ENCODE results near the gene ULK4.
"Not testable (repeated sequence)": the region's sequence is repeated elsewhere in the genome, so short reads cannot be mapped to it uniquely, and the experiment has no call there.

ULK4 gene

GRCh38 chr3:41961751-41962679 lies at the start of gene ULK4:
Gene ULK4 (minus strand): TSS chr3:41962103. CDS start chr3:41954759, 7,344 bp downstream.
- peak; percentile 85 for DNase-seq

GRCh38 chr3:42010530-42010929 lies 48.6 kb upstream of the ULK4 start:
- peak; percentile 75 for DNase-seq

- DNase-seq, result no peak
Observed at GRCh38 chr3:42009456-42009855, 47.6 kb upstream of the ULK4 start.

- no peak for DNase-seq
Observed at GRCh38 chr3:42007785-42008184, 45.9 kb upstream of the ULK4 start.

- no peak for DNase-seq
Observed at GRCh38 chr3:42005401-42005800, 43.5 kb upstream of the ULK4 start.

GRCh38 chr3:42002790-42003189 lies 40.9 kb upstream of the ULK4 start:
- no peak for DNase-seq

GRCh38 chr3:42001777-42002176 lies 39.9 kb upstream of the ULK4 start:
- no peak for DNase-seq

GRCh38 chr3:41999909-42000308 lies 38.0 kb upstream of the ULK4 start:
- DNase-seq, result no peak

GRCh38 chr3:41997702-41998550 lies 36.0 kb upstream of the ULK4 start:
- no peak for DNase-seq

- no peak for DNase-seq
Observed at GRCh38 chr3:41991437-41991836, 29.5 kb upstream of the ULK4 start.

GRCh38 chr3:41989518-41989917 lies 27.6 kb upstream of the ULK4 start:
- DNase-seq, result no peak

- no peak for DNase-seq
Observed at GRCh38 chr3:41987627-41988026, 25.7 kb upstream of the ULK4 start.

- DNase-seq, result no peak
Observed at GRCh38 chr3:41986561-41986960, 24.7 kb upstream of the ULK4 start.

- no peak for DNase-seq
Observed at GRCh38 chr3:41985018-41985417, 23.1 kb upstream of the ULK4 start.

- DNase-seq, result not testable (repeated sequence)
Observed at GRCh38 chr3:41983091-41983490, 21.2 kb upstream of the ULK4 start.

- not testable (repeated sequence) for DNase-seq
Observed at GRCh38 chr3:41977401-41977800, 15.5 kb upstream of the ULK4 start.

GRCh38 chr3:41975416-41976103 lies 13.7 kb upstream of the ULK4 start:
- no peak for DNase-seq

- DNase-seq, result no peak
Observed at GRCh38 chr3:41974223-41974622, 12.3 kb upstream of the ULK4 start.

GRCh38 chr3:41972802-41973201 lies 10.9 kb upstream of the ULK4 start:
- no peak for DNase-seq

GRCh38 chr3:41966206-41966605 lies 4.3 kb upstream of the ULK4 start:
- no peak for DNase-seq

GRCh38 chr3:41963823-41964222 lies 1.9 kb upstream of the ULK4 start:
- no peak for DNase-seq

GRCh38 chr3:41960826-41961750 lies 815 bp downstream of the ULK4 start:
- DNase-seq, result peak; percentile 4
